Breast epithelium (tissue), 3 donors: ENCODE measurements around the gene GALNT6.

Experiments used
- POLR2A ChIP-seq: fragments of 450-650 bp; IDR thresholded peaks from one replicate; pipeline ENCODE4 v1.6.1; 2016; ENCODE audit warnings: antibody characterized with exemption, mild to moderate bottlenecking, moderate library complexity
- POLR2AphosphoS5 ChIP-seq, 3 donors: sonication (generic); formaldehyde crosslinking; IDR thresholded peaks; one replicate each; pipeline ENCODE4 v1.6.1; 2017; ENCODE audit warnings: antibody characterized with exemption in 3 of 3
- TF ChIP-seq, protein P1 (sequence below), 3 donors: fragments of 450-650 bp; IDR thresholded peaks; one replicate each; pipeline ENCODE4 v1.5.1; 2016 to 2017; ENCODE audit warnings: antibody characterized with exemption in 3 of 3, mild to moderate bottlenecking in 3 of 3, moderate library complexity in 3 of 3

DNA sequence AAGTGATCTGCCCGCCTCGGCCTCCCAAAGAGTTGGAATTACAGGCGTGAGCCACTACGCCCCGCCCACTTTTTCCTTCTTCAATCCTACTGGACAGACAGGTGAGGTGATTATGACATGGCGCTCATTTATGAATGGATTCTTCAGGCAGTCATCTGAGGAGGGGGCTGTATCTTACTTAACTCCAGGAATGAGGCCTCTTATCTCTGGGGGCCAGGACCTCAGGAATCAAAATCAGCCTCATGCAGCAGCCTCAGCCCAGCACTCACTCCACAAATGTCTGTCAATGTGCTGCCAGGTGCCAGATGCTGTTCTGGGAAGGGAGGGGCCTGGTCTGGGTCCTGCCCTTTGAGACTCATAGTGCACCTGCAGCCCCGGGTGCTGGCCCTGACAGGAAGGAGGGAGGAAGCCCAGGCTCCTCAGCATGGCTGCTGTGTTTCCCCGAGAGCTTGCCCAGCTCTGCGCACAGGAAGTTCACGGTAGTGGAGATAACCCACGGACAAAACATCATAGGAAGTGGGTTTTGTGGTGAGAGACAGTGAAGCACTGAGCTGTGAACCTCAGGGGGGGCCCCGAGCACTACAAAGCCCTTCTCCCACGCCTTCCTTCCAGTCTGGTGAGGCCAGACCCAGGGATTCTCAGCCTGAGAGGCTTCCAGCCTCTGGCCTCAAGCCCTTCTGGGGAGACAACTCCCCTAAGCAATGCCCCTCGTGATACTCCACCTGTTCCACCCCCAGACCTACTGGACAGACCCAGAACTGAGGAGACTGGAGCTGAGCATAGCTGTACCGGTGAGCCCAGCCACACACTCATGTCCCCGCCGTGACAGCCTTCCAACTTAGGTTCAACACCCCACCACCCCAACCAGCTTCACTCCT, 22.3 kb downstream of the GALNT6 start:
- TF ChIP-seq, protein P1, sequence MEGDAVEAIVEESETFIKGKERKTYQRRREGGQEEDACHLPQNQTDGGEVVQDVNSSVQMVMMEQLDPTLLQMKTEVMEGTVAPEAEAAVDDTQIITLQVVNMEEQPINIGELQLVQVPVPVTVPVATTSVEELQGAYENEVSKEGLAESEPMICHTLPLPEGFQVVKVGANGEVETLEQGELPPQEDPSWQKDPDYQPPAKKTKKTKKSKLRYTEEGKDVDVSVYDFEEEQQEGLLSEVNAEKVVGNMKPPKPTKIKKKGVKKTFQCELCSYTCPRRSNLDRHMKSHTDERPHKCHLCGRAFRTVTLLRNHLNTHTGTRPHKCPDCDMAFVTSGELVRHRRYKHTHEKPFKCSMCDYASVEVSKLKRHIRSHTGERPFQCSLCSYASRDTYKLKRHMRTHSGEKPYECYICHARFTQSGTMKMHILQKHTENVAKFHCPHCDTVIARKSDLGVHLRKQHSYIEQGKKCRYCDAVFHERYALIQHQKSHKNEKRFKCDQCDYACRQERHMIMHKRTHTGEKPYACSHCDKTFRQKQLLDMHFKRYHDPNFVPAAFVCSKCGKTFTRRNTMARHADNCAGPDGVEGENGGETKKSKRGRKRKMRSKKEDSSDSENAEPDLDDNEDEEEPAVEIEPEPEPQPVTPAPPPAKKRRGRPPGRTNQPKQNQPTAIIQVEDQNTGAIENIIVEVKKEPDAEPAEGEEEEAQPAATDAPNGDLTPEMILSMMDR (IDR thresholded peaks at IDR 0.05): no peak
- no peak for TF ChIP-seq POLR2A
- no peak for TF ChIP-seq POLR2AphosphoS5 (IDR thresholded peaks at IDR 0.05)
